GM18873 (cell line): Measurements from ENCODE around the gene NOTCH2NLA.
"Not testable (repeated sequence)": the region's sequence is repeated elsewhere in the genome, so short reads cannot be mapped to it uniquely, and the experiment has no call there.

Source experiments
- ATAC-seq: cut with Tn5 transposase; IDR thresholded peaks from one replicate; pipeline ENCODE4 v1.9.1; 2021; ENCODE audit warnings: mild to moderate bottlenecking, moderate library complexity, moderate number of reproducible peaks; ENCODE audit not compliant: unreplicated experiment, low FRiP score

NOTCH2NLA gene

DNA sequence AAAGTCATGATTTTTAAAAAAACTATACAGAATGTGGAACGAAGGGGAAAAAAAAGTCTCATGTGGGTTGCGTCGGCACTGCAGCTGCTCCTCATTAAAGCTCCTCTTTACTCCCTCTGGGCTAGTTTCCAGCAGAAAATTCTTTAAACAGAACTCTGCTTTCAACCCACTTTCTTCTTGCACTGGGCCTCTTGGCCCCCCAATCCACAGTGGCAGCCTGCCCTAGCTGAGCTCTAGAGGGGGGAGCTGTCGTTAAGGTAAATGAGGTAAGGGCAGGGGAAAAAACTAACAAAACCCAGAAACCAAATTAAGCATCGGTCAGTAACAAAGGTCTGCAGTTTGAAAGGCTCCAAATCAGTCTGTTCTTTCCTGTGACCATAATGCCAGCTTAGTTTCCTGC, 54.3 kb downstream of the NOTCH2NLA start:
- ATAC-seq = not testable (repeated sequence)

- ATAC-seq = not testable (repeated sequence)
Observed at GRCh38 chr1:146167740-146168139, 61.1 kb downstream of the NOTCH2NLA start.

DNA sequence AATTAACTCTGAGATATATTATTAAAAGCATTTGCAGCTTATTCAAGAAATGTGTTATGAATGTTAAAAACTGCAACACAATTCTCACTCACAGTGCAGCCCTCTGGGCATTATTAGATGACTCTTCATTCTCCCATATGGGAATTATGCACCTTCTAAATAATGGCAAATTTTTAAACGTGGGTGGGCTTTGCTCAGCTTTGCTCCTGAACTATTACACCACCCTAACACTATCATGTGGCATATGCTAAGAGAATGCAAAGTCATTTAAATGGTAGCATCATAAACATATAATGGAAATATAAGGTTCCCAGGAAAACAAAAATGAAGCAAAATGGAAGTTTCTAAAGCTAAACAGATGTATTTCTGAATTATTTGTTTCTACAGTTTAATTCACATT, 61.5 kb downstream of the NOTCH2NLA start:
- not testable (repeated sequence) for ATAC-seq

DNA sequence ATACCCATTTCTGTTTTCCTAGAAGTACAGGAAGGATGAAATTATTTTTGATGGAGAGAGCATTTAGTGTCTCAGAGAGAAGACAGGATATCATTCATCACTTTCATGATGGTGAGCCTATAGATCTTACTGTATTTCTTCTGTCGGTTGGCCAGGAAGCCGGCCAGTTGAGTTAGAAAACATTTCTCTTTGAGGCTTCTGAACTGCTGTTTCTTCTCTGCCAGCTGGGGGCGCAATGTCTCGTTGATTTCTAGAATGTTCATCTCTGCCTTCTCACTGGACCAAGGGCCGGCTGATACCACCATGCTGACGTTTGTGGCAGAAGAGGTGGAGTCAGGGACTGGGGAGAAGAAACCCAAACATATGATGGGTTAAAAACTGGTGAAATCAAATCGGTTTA, 84.4 kb downstream of the NOTCH2NLA start, which contains the start of gene NBPF10:
TSS of gene NBPF10 (minus strand) at position 340 of the 400 bp plus-strand sequence. CDS start at position 305, 35 bp downstream.
- not testable (repeated sequence) for ATAC-seq
